Endometrium (tissue), 2 donors: Measurements from ENCODE around the gene AOAH.
"Not testable (repeated sequence)": the region's sequence is repeated elsewhere in the genome, so short reads cannot be mapped to it uniquely, and the experiment has no call there.

Experiments used
- FAIRE-seq: peaks from 2 replicates; lab custom pipeline; 2012; peaks lifted over from hg19 to GRCh38; lab: Jason Lieb, UNC
- donor health status: control.
- donor health status: control.

The AOAH gene

GRCh38 chr7:36654436-36654835 is 69.9 kb downstream of the AOAH start:
- FAIRE-seq: no peak

DNA sequence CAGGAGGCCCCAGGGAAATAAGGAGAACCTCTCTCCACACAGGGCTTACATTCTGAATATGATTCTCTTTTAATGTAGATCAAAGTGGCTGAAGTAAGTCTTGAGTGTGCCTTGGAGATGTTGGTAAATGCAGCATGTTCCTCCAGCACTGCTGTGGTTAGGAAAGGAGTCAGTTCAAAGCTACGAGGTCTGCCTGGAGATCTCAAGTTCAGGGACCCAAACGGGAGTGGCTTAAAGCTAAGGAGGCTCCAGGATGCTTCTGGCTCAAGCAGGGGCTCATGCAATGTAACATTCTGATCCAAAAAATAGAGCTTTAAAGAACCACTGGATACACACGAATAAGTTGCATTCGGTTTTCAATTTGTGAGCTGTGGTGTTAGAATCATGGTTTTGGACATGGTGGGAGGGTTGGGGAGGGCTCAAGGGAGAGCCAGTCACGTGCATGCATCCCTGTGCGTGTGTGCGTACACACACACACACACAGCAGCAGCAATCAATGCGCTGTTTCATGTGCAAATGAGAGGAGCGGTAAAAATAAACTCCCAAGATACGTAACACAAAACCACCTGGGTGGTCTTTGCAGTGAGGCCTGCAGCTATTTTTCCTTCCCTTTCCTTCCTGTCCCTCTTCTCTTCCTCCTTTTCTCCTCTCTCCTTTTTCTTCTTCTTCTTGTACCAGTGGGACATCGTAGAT is 70.5 kb downstream of the AOAH start:
- FAIRE-seq: no peak

- FAIRE-seq: no peak
Observed at GRCh38 chr7:36653008-36653662, 71.2 kb downstream of the AOAH start.

DNA sequence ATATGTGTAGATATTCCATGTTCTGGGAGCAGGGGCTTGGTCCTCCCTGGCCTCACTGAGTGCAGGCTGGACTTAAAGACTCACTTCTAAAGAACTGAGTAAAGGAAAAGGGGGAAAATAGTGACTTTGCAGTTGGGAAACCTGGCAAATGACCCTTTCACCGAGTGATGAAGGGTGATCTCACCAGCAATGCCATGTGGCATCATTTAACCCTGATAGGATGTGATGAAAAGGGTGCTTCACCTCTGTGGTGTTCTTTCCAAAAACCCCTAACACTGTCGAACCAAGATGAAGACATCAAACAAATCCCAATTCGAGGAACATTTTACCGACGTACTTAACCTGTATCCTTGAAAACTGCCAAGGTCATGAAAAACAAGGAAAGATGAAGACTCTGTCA is 71.9 kb downstream of the AOAH start:
- no peak for FAIRE-seq

DNA sequence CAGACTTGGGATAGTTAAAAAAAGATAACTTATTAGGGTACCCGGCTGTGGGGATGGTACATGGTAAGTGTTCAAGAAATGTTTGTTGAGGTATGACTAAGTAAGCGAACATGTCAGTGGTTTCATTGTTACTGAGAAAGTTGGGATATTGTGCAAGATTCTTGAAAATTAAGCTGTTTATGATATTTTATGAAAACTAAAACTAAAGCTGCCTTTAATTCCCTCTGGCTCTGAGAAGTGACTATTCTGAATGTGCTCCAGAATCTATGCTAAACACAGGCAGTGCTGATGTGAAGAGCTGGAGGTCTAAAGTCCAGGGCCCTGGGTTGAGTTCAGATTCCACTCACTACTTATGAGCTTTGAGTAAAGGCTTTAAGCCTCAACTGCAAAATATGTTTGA is 72.9 kb downstream of the AOAH start:
- FAIRE-seq: no peak

DNA sequence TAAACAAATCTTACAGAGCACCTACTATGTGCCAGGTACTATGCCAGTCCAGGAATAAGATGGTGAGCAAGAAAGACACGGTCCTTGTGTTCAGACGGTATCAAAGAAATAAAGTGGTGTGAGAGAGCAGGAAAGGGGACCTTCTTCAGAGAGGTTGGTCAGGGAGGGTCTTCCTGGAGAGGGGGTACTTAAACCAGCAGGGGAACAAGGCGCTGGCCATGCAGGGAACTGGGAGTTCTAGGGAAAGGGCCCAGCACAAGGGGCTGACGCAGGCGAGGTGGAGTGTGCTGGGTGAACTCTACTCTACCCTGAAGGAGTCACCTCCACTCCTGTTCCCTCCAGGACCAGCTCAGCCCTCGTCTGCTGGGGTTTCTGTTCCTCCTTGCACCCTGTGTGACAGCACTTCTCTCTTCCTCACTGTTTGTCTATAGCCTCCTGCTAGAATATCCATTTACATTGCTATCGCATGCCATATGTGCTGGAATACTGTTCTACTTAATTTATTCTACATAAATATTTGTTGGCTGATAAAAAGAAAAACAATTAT is 73.5 kb downstream of the AOAH start:
- FAIRE-seq: no peak

DNA sequence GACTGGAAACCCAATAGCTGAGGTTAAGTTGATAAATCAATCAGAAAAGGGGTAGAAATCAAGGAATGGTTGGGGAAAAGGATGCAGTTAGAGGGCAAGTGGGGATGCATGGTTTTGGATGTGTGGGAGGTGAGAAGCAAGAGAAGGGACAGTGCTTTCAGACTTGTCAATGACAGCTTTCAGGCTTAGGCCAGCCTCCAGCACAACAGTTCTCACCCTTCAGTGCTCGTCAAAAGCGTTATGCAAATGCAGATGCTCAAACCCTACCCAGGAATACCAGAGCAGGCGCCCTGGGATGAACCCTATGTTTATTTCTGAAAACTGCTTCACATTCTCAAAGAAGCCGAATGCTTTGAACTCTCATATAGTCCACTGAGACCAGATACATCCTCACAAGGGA is 74.0 kb downstream of the AOAH start:
- FAIRE-seq: no peak

- not testable (repeated sequence) for FAIRE-seq
Observed at GRCh38 chr7:36649319-36649718, 75.0 kb downstream of the AOAH start.

GRCh38 chr7:36648441-36648840 is 75.9 kb downstream of the AOAH start:
- no peak for FAIRE-seq

GRCh38 chr7:36644625-36645422 is 79.5 kb downstream of the AOAH start:
- no peak for FAIRE-seq

DNA sequence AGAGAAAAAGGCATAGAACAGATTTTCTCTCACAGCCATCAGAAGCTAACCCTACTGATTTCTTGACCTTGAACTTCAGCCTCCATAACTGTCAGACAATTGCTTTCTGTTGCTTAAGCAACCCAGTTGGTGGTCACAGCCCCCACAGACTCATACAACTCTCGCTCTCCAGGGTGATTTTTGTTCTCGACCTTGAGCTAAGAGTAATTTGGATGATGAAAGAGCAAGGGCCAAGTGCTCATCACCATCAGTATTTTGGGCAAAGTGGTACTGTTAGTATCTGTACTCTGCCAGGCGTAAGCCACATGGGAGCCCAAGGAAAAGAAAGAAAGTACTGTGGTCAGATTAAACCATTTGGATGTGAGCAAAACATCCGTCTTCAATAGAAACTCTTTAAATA is 81.9 kb downstream of the AOAH start:
- no peak for FAIRE-seq

DNA sequence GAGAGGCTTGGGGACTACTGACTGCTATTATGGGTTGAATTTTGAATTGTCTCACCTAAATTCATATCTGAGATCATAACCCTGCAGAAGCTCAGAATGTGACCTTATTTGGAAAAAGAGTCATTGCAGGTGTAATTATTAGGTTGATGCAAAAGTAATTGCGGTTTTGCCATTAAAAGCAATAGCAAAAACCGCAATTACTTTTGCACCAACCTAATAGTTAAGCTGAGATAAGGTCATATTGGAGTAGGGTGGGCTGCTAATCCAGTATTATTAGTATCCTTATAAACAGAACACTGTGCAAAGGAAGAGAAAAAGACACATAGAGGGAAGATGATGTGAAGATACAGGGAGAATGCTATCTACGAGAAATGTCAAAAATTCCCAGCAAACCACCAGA is 82.3 kb downstream of the AOAH start:
- no peak for FAIRE-seq

GRCh38 chr7:36640682-36641081 is 83.6 kb downstream of the AOAH start:
- no peak for FAIRE-seq

- no peak for FAIRE-seq
Observed at GRCh38 chr7:36639826-36640225, 84.5 kb downstream of the AOAH start.

- FAIRE-seq: no peak
Observed at GRCh38 chr7:36638586-36639263, 85.6 kb downstream of the AOAH start.

DNA sequence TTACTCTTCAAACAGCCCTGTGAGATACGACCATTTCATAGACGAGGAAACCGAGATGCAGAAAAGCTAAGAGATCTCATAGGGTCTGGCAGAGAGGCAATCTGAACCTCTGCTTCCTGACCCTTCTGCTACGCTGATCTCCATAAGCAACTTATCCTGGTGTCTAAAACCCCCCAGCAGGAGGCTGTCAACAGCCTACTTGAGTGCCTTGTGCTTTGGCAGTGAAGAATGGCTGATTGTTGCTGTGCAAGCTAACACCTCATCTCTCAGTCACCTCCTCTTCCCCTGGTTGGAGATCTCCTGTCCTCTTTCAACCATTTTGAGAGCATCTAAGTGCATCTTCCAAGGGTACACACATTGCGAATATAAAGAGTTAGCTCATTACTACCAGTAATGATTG is 86.2 kb downstream of the AOAH start:
- FAIRE-seq: no peak

GRCh38 chr7:36637417-36637816 is 86.9 kb downstream of the AOAH start:
- no peak for FAIRE-seq

DNA sequence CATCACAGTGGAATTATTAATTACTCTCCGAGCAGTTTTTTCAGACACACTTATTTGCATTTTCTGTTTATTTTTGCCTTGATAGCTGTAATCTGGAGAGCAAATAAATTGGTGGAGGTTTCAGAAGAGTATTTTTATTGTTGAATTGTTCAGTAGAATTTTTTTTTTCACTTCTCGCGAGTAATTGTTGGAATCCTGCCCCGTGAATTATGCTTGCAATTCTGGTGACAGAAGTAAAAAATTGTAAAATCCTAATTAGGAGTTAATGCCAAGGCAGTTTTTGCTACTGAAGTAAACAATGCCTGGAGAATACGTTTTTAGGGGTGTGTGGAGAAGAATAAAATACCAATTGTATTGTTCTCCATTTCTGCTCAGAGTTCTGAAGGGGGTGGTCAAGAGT is 88.2 kb downstream of the AOAH start:
- no peak for FAIRE-seq

DNA sequence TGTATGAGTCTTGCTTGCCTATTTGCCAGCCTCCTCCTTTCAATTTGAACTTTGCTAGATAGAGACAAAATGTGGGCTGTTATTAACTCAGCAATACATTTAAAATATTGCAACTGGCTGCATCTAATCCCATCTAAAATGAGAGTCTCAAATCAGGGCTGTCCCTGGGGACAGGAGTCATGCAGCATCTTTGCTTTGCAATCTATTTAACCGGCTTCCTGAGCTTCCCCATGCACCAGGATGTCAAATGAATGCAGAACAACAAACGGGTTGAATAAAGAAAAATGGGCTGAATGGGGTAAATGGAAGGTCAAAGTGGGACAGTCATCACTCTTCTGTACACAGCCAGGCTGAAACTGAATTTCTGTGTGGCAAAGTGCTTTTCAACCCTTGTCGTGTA is 89.2 kb downstream of the AOAH start:
- FAIRE-seq: no peak

GRCh38 chr7:36633377-36633776 is 90.9 kb downstream of the AOAH start:
- FAIRE-seq: no peak

GRCh38 chr7:36630112-36630650 is 94.1 kb downstream of the AOAH start:
- FAIRE-seq: no peak

GRCh38 chr7:36629351-36629750 is 94.9 kb downstream of the AOAH start:
- FAIRE-seq: no peak
